ENCODE data around the gene GATM. TPM values are rescaled to one million over a fixed set of nuclear protein-coding genes. Genes with fewer than 3 reads are reported as not detected.

Gene GATM
- total RNA-seq, 1 experiment from 2014 or later: 4.2 TPM

- intact Hi-C loops (cut with micrococcal nuclease; ENCODE audit: unreplicated experiment): loop anchor here (10.0 kb wide), 1 partner anchor 54 kb away; no protein-coding TSS in a partner anchor
- Mint-ChIP-seq H3K4me3 (ENCODE audit: low read depth, unreplicated experiment) (no peak overlapping the region), H3K36me3 (ENCODE audit: insufficient read depth, unreplicated experiment) (peaks cover 4% of the 10 kb centered on the region), H3K4me1 (ENCODE audit: low read depth, unreplicated experiment) (peaks cover 13% of the 10 kb centered on the region), H3K9me3 (ENCODE audit: low read depth, unreplicated experiment) (no peaks in the 10 kb centered on the region), H3K27ac (ENCODE audit: unreplicated experiment) (no peak overlapping the region), H3K27me3 (ENCODE audit: unreplicated experiment) (no peaks in the 10 kb centered on the region)
- DNase-seq: no peak
- CTCF ChIA-PET: interaction anchor here (0.7 kb wide), 1 partner anchor 69 kb away, joined by 5 read pairs; no protein-coding TSS in a partner anchor
- TF ChIP-seq CTCF (IDR thresholded peaks at IDR 0.05; ENCODE audit: unreplicated experiment): no peak
- no TSS peak for BruUV-seq (replicated peaks)
Observed at GRCh38 chr15:45340429-45340828, 37.9 kb downstream of the GATM start.

- intact Hi-C loops (cut with micrococcal nuclease; ENCODE audit: unreplicated experiment): loop anchor here (5.0 kb wide), 1 partner anchor 34 kb away; no protein-coding TSS in a partner anchor
- Mint-ChIP-seq H3K27ac (ENCODE audit: unreplicated experiment) (no peak overlapping the region), H3K36me3 (ENCODE audit: insufficient read depth, unreplicated experiment) (no peaks in the 10 kb centered on the region), H3K9me3 (ENCODE audit: low read depth, unreplicated experiment) (no peaks in the 10 kb centered on the region), H3K4me3 (ENCODE audit: low read depth, unreplicated experiment) (no peak overlapping the region), H3K27me3 (ENCODE audit: unreplicated experiment) (no peaks in the 10 kb centered on the region), H3K4me1 (ENCODE audit: low read depth, unreplicated experiment) (peaks cover 8% of the 10 kb centered on the region)
- CTCF ChIA-PET: no interaction called here
- no TSS peak for BruUV-seq (replicated peaks)
- no peak for DNase-seq
- no peak for TF ChIP-seq CTCF (IDR thresholded peaks at IDR 0.05; ENCODE audit: unreplicated experiment)
Observed at GRCh38 chr15:45338417-45338816, 39.9 kb downstream of the GATM start.

- no peak overlapping the region for H3K27ac Mint-ChIP-seq (ENCODE audit: unreplicated experiment)
- DNase-seq: no peak
- CTCF ChIA-PET: no interaction called here
- no peaks in the 10 kb centered on the region for H3K9me3 Mint-ChIP-seq (ENCODE audit: low read depth, unreplicated experiment)
- no peaks in the 10 kb centered on the region for H3K36me3 Mint-ChIP-seq (ENCODE audit: insufficient read depth, unreplicated experiment)
- TF ChIP-seq CTCF (IDR thresholded peaks at IDR 0.05; ENCODE audit: unreplicated experiment): no peak
- H3K4me1 Mint-ChIP-seq (ENCODE audit: low read depth, unreplicated experiment): peaks cover 8% of the 10 kb centered on the region
- no peak overlapping the region for H3K4me3 Mint-ChIP-seq (ENCODE audit: low read depth, unreplicated experiment)
- no peaks in the 10 kb centered on the region for H3K27me3 Mint-ChIP-seq (ENCODE audit: unreplicated experiment)
- no TSS peak for BruUV-seq (replicated peaks)
- intact Hi-C loops (cut with micrococcal nuclease; ENCODE audit: unreplicated experiment): loop anchor here (5.0 kb wide), 1 partner anchor 35 kb away; no protein-coding TSS in a partner anchor
Observed at GRCh38 chr15:45337224-45337623, 41.1 kb downstream of the GATM start.

- H3K4me1 Mint-ChIP-seq (ENCODE audit: low read depth, unreplicated experiment): peaks cover 8% of the 10 kb centered on the region
- no peaks in the 10 kb centered on the region for H3K27me3 Mint-ChIP-seq (ENCODE audit: unreplicated experiment)
- CTCF ChIA-PET: interaction anchor here (0.5 to 1.2 kb wide), 3 partner anchors 14 to 388 kb away, joined by 3 to 6 read pairs (median 4); a partner anchor contains a TSS
- H3K36me3 Mint-ChIP-seq (ENCODE audit: insufficient read depth, unreplicated experiment): no peaks in the 10 kb centered on the region
- peak; percentile 26 for DNase-seq
- no peak overlapping the region for H3K4me3 Mint-ChIP-seq (ENCODE audit: low read depth, unreplicated experiment)
- TF ChIP-seq CTCF (IDR thresholded peaks at IDR 0.05; ENCODE audit: unreplicated experiment): no peak
- H3K27ac Mint-ChIP-seq (ENCODE audit: unreplicated experiment): no peak overlapping the region
- H3K9me3 Mint-ChIP-seq (ENCODE audit: low read depth, unreplicated experiment): no peaks in the 10 kb centered on the region
- intact Hi-C loops (cut with micrococcal nuclease; ENCODE audit: unreplicated experiment): no loop called here
- no TSS peak for BruUV-seq (replicated peaks)
Observed at GRCh38 chr15:45333550-45333949, 44.8 kb downstream of the GATM start.

All from Calu3 (cell line).